ENCODE measurements around the gene MRC2.

The MRC2 gene

DNA sequence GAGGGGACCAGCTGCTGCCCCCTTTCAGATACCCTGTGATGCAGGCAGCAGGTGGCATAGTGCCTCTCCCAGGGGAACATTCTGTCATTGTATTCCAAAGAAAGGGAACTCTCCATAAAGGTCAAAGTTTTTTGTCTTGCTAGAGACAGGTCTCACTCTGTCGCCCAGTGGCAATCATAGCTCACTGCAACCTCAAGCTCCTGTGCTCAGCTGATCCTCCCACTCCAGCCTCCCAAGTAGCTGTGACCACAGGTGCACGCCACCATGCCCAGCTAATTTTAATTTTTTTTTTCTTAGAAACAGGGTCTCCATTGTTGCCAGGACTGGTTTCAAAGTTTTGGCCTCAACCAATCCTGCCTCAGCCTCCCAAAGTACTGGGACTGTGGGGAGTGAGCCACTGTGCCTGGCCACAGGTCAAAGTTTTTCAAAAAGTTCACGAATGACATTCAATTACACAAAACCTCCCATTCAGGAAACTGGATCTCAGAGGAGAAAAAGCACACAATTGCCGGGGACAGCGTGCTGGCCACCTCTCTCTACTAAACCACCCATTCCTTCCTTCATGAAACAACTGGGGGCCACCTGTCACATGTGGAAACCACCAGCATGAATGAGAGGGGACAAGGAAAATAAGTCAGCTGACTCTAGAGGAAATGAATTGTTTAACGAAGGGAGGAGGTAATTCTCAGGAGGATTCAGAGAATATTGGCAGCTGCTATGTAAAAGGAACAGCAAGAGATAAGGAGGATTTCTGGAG, 100.6 kb downstream of the MRC2 start:
- peak in 1 of 2 experiments; percentile 9 for DNase-seq

DNA sequence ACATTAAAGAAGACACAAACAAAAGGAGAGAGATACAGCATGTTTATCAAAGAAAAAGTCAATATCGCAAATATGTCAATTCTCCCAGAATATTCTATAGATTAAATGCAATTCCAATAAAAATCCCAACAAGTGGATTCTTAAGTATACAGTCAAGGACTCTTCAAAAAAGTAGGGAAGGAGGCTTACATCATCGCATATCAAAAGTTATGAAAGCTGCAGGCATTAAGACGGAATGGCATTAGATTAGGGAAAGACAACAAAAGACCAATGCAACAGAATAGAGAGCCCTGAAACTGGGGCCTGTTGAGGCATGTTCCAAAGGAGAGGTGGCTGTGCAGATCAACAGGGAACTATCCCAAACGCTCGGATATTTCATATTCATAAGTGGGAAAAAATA, 104.7 kb downstream of the MRC2 start:
- no peak for DNase-seq

DNA sequence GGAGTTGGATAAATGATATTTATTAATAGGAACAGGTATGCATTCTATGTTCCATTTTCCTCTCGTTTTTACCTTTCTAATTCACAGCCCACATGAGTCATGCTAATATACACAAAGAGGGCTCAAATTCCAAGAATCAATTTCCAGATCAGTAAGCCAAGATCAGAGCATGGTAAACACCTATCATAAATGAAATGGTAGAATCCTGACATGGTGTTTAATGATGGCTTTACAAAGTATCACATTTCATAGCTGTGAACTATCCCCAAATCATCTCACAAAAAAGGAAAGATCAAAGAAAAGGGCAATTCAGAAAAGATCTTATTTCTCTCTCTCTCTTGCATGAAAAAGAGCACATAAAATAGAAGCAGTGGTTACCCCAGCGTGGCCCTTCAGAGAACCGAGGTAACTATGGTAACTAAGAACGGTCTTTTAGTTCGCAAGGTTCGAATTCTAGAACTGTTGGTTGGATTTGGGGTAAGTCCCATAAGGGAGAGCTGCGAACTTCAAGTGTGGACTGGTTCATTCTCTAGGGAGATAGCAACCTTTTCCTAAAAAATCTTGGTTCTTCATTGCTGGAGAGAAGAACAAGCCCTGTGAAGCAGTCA, 107.7 kb downstream of the MRC2 start:
- DNase-seq, result no peak

DNA sequence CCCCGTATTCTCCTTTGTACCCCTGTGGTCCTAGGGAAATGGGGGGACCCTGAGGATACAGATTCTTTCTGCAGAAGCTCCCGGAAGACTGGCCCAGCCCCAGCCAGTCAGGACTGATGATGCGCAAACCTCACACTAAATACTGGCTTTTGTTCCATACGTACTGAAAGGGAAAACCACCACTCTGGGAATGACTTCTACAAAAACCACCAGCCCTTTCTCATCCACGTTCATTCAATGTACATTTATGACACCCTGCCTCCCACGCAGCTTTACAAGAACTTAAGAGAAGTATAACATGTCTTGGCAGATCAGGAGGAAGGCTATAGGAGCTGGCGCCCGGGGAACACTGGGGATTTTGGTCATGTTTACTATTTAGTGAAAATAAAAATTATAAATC, 110.0 kb downstream of the MRC2 start:
- no peak for DNase-seq

DNA sequence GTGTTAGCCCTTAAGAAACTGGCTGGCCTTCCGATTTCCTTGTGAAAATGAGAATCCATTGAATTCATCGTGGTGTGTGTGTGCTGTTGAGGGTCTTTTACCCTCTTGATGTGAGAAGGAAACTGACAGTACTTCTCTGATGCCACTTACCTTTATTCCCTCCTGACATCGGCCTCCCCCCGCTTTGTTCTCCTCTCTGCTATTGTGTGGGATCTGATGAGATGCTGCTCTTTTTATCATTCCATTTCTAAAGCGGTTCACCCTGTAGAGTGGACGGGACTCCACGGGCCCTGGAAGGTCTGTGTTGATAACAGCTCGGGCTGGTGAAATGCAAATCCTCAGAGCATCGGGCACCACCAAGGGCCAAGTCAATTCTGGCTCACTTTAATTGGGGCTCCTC, 110.8 kb downstream of the MRC2 start:
- DNase-seq, result no peak

DNA sequence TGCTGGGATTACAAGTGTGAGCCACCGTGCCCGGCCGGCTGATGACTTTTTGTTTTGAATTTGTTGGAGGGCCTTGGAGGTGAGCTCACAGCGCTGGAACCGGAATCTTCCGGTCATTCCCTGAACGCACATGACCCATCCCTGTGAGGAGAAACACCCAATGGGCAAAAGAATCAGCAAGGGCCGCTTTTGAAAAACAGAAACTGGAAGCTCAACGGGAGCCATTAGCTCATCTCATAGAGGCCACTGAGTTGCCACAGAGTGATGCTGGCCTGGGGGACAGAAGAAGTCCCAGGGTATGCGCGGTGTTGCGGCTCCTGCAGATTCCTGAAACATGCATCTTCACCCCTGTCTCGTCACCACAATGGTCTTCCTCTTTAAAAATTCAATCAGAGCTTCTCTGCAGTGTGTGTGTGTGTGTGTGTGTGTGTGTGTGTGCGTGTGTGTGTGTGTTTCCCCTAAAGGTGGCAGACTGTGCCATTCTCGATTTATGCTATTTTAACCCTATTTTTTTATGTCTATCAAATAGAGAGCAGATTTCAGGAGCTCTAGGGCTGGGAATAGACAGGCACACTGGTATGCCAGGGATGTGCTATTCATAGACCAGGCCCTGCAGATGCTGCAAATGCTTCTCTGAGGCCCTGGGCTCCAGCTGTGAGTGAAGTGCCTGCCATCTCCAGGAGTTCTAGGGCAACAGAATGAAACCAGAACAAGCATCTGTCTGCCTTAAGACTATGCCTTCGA, 112.3 kb downstream of the MRC2 start:
- no peak for DNase-seq

DNA sequence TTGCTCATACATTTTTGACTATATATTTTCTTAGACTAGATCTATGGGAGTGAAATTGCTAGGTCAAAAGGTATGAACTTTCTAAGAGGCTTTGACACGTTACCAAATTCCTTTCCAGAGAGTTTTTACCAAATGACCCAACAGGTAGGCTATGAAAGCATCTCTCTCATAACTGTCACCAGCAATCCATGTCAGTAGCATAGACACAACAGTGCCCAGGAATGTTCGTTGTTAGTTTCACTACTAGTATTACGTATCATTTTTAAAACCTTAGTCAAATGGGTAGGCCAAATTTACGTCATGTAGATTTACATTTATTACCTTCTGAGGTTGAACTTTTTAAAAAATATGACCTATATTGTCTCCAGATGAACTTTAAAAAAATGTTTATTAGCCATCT, 113.8 kb downstream of the MRC2 start:
- DNase-seq, result no peak
